HG03025 (cell line): Measurements from ENCODE around the gene FAM181B.
A peak's percentile ranks its signal among the peaks of the same experiment; 100 is the strongest.

ENCODE experiments used
- ATAC-seq: cut with Tn5 transposase; IDR thresholded peaks from one replicate; pipeline ENCODE4 v1.9.1; 2021; ENCODE audit warnings: mild to moderate bottlenecking, moderate library complexity; ENCODE audit not compliant: unreplicated experiment, low FRiP score

FAM181B gene, protein sequence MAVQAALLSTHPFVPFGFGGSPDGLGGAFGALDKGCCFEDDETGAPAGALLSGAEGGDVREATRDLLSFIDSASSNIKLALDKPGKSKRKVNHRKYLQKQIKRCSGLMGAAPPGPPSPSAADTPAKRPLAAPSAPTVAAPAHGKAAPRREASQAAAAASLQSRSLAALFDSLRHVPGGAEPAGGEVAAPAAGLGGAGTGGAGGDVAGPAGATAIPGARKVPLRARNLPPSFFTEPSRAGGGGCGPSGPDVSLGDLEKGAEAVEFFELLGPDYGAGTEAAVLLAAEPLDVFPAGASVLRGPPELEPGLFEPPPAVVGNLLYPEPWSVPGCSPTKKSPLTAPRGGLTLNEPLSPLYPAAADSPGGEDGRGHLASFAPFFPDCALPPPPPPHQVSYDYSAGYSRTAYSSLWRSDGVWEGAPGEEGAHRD

DNA sequence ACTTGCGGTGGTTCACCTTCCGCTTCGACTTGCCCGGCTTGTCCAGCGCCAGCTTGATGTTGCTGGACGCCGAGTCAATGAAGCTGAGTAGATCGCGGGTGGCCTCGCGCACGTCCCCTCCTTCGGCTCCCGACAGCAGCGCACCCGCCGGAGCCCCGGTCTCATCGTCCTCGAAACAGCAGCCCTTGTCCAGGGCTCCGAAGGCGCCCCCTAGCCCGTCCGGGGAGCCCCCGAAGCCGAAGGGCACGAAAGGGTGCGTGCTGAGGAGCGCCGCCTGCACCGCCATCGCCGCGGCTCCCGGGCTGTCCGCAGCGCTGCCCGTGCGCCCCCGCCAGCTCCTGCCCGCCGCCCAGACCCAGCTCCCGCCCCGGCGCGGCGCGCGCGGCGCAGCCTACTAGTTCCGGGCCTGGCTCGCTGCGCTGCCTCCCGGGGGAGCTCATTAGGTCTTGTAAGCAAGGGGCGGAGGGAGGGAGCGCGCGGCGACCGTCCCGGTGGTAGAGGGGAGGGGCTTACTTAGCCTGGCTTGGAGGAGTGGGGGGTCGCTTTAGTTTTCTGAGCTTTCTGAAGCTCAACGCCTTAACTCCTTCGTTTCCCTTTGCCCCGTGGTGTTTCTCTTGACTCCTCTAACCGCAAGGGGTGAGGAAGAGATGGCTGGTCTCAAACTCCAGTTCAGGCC lies at the start of gene FAM181B:
TSS of gene FAM181B (minus strand) at position 421 of the 676 bp plus-strand sequence. CDS start at position 286, 135 bp downstream.
- ATAC-seq = no peak

DNA sequence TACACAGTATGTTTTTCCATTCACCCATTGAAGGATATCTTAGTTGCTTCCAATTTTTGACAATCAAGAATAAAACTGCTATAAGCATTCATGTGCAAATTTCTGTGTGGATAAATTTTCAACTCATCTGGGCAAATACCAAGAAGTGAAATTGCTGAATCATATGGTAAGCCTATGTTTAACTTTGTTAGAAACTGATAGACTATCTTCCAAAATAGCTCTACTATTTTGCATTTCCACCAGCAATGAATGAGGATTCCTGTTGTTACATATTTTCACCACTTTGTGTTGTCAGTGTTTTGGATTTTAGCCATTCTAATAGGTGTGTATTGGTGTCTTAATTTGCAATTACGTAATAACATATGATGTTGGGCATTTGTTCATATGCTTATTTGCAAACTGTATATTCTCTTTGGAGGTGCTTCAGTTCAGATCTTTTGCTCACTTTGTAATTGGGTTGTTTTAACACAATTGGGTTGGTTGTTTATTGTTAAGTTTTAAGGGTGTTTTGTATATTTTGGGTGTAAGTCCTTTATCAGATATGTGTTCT lies 49.2 kb upstream of the FAM181B start:
- no peak for ATAC-seq

DNA sequence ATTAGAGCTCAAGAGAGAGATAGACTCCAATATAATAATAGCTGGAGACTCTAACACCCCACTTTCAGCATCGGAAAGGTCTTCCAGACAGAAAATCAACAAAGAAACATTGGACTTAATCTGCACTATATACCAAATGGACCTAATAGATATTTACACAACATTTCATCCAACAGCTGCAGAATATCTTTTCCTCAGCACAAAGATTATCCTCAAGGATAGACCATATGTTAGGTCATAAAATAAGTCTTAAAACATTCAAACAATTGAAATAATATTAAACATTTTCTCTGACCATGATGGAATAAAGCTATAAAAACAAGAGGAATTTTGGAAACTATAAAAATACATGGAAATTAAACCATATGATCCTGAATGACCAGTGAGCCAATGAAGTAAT lies 45.1 kb upstream of the FAM181B start:
- no peak for ATAC-seq

DNA sequence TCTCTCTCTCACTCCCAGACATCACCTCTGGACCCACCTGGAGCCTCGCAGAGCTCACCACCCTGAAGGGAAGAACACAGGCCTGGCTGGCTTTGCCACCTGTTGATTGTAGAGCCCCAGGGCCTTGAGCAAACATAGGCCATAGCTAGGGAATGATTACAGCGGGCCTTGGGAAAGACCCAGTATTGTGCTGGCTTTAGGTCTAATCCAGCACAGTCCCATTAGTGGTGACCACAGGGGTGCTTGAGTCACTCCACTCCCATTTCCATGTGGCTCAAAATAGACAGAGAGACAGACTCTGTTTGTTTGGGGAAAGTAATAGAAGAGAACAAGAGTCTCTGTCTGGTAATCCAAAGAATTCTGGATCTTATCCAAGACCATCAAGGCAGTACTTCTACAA lies 42.7 kb upstream of the FAM181B start:
- ATAC-seq = no peak

DNA sequence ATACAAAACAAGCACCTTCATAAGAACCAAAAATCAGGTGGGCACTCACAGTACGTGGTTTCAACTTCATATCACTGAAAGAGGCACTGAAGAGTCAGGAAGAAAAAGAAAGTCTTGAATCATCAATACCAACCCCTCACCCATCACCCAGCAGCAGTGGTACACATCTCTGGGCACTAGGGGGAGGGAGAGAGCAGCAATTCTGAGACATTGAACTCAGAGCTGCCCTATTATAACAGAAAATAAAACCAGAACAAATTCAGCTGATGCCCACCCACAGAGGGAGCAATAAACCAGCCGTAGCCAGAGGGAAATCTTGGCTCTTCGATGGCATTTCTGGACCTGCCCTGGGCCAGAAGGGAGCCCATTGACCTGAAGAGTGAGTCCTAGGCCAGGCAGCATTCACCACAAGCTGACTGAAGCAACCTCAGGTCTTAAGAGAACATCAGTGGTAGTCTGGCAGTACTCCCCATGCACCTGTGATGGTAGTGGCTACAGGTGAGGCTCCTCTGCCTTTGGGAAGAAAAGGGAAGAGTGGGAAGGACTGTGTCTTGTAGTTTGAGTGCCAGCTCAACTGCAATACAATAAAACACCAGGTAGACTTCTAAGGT lies 42.2 kb upstream of the FAM181B start:
- ATAC-seq = peak; percentile 97

DNA sequence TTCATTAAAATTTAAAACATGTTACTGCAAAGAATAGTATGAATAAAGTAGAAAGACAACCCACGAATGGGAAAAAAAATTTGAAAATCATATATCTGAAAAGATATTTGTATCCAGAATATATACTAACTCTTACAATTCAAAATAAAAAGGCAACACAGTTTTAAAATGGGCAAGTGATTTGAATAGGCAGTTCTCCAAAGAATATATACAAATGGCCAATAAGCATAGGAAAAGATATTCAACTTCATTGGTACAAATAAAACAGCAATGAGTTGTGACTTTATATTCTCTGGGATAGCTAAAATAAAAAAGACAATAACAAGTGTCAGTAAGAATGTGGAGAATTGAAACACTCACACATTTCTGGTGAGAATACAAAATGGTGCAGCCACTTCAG lies 41.6 kb upstream of the FAM181B start:
- ATAC-seq = no peak

DNA sequence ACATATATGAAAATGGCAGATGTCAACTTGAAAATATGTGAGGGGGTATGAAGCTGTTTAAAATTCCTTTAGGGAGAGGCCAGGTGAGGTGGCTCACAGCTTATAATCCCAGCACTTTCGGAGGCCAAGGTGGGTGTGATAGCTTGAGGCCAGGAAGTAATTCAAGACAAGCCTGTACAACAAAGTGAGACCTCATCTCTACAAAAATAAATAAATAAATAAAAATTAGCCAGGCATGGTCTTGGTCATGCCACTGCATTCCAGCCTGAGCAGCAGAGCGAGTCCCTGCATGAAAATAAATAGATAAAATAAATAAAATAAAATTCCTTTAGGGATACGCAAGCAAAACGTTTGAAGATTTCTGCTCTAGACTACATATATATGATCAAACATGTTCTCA lies 38.1 kb upstream of the FAM181B start:
- ATAC-seq = no peak

DNA sequence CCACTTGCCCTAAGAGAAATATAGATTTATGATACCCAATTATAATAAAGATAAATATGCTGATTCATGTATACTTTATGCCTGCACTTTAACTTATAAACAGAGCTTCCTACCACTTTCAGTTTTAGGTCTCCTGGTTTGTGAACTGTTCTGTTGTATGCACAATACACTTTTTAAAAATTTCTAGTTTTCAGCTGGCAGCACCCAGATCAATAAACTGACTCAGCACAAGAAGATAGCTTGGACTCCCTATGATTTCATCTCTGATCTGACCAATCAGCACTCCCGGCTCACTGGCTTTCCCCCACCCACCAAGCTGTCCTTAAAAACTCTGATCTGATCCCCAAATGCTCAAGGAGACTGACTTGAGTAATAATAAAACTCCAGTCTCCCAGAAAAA lies 33.5 kb upstream of the FAM181B start:
- no peak for ATAC-seq

DNA sequence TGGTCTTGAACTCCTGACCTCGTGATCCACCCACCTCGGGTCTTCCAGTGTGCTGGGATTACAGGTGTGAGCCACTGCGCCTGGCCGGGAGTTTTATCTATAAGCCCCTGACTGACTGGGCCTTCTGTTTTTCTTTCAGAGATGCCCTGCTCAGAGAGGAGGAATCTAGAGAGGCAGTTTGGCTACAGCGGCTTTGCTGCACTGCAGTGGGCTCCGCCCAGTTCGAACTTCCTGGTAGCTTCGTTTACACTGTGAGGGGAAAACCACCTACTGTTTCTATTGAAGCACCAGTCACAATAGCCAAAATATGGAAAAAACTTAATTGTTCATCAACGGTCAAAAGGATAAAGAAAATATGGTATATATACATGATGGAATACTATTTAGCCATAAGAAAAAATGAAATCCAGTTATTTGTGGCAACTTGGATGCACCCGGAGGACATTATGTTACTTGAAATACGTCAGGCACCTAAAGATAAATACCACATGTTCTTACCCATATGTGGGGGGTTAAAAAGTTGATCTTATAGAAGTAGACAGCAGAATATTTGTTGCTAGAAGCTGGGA lies 31.9 kb upstream of the FAM181B start:
- ATAC-seq = no peak

DNA sequence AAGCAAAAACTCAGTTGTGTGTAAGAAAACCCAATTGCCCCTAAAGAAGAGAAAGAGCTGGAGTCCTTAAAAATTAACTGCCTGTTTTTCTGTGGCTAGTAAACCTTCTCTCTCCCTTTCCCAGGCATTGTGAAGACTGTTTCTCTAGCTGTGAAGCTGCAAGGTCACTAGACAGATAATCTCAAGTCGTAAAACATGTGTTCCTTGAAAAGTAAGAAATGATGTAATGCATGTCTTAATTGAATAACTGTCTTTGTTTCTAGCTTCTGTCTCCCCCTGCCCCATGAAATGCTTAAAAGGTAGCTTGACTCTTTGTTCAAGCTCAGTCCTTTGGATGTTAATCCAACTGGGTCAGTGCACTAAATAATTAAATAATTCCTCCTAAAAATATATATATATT lies 29.5 kb upstream of the FAM181B start:
- ATAC-seq = no peak

DNA sequence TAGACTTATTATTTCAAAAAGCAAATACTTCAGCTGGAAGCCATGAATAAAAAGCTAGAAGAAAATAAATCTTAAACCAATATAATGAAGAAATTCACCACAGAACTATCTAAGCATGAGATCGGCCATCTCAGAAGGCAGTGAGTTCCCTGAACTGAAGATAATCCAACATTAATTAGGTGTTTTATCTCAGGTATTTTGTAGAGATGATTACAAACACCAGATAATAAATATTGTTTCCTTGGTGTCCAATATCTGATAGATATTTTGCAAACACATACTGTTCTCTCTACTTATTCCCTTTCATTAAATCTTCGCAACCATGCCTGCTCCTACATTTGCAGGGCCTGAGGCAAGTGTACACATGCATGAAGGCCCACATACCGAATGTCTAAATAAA lies 26.0 kb upstream of the FAM181B start:
- no peak for ATAC-seq

DNA sequence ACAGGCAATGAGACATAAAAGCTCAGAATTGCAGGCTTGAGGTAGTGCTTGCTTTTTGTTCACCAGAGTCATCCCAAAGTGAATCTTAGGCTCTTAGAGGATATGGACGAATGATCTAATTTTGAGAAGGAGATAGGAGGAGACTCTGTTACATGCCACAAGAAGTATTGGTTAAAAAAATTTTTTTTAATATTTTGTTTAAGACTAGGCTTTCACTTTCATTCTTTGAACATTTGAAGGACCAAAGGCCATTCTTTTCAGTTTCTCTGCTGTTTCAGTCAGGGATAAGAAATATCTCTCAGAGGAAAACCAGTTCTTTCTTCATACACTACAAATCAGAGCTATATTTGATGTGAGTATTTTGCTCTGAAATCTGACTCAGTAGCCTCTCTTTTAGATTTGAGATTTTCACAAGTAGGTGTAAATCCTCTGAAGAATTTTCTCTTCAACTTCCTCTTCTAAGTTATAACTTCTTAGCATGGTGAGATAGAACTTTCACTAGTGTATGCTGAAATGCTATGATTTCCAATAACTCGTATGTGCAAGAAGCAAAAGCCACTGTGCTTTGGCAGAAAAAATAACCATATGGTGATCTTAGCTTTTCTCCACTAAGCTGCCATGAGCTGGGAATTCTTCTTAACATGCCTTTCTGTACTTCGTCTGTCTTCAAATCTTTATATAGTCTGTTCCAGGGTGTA lies 24.1 kb upstream of the FAM181B start:
- ATAC-seq = no peak

DNA sequence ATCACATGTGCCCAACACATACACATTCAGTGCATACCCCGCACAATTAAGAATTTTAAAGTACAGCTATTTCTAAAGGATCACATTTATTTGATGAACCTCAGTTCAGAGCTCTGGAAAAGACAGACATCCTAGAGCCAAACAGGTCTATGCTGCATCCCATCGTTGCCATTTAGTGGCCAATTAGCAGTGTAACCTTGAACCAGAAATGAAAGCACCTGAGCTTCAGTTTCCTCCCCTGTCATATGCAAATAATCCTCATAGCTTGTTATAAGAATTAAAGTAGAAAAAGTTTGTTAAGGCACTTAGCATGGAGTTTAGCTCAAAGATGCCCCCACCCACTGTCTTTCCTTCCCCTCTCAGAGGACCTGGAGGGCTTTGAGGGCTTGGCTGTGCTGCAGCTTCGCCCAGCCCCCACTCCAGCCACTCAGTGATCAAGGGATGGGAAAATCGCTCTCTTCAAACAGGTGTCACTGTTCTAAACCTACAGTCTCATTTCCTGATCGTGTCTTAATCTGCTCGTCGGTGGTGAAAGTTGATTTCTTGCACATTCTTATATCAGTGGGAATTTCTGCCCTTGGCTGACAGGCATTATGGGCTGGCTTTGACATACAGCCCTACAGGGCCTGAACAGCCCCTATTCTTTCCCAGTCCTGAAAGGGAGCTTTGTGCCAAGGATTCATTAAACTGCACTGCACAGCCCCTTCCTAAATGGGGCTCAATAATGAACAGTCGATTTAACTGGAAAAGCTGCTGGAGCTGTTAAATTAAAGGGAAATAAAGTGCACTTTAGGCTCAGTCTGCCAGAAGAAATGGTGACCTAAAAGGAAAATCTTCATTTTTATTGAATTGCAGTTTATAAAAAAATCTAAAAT lies 23.3 kb upstream of the FAM181B start:
- ATAC-seq = no peak

DNA sequence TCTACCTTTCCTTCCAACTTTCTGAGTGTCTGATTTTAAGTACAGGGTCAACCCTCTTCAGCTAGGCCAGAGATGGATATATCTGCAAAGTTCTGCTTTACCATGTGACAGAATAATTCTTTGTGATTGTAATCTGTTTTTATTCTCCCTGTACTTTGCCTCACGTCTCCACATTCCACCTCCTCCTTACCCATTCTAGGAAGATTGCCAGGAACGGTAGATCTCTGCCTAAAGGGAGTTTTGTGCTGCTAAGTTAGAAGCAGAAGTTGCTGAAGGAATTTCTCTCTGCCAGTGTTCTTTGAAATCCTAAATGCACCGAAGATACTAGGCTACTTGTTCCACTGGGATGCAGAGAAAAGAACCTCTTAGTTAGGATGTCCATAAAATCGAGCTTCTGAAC lies 20.7 kb upstream of the FAM181B start:
- no peak for ATAC-seq

DNA sequence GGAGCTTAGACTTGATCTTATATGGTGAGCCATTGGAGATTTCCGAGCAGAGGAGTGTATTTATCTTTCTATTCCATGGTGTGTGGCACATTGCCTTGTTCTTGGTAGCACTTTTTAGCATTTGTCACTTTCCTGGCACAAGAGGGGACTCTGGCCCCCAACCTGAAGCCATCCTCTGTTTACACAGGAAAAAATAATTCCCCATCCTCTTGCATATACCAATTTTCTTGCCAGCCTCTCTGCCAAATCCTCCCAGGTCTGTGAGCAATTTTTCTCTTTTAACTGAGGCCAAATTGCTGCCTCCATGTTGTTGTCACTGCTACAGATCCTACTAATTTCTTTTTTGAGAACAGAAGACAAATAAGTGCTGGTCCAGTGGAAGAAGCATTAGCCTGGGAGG lies 20.3 kb upstream of the FAM181B start:
- no peak for ATAC-seq

DNA sequence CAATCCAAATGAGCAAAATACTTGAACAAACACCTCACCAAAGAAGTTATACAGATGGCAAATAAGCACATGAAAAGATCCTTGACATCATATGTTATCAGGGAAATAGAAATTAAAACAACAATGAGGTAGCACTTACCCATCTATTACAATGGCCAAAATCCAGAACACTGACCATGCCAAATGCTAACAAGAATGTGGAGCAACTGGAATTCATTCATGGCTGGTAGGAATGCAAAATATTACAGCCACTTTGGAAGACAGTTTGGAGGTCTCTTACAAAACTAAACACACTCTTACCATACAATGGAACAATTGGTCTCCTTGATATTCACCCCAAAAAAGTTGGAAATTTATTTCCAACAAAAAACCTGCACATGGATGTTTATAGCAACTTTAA lies 19.1 kb upstream of the FAM181B start:
- ATAC-seq = no peak

DNA sequence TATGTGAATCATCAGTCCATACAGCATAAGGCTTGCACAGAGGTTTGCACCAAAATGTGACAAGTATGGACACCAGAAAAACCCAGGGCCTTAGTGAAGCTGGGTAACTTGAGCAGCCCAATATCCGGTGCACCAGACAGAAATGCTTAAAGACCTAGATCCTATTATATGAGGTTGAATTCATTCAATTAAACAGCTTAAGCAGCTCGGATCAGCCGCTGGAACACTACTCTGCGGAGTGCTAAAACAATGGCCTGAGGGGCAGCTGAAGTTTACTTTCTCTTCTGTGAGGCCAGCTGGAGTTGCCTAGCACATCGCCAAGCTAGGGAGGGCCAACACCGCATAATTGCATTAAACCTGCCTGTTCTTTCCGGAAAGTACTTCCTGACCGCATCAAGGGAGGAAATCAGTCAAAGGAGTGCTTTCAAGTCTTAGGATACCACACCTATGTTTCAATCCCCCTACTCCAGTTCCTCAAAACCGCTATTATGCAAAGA lies 17.0 kb upstream of the FAM181B start:
- peak; percentile 52 for ATAC-seq

DNA sequence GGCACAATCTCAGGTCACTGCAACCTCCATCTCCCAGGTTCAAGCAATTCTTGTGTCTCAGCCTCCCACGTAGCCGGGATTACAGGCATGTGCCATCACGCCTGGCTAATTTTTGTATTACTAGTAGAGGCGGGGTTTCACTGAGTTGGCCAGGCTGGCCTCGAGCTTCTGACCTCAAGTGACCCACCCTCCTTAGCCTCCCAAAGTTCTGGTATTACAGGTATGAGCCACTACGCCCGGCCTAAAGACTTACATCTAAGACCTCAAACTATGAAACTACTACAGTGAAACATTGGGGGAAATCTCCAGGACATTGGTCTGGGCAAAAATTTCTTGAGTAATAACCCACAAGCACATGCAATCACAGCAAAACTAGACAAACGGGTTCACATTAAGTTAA lies 13.8 kb upstream of the FAM181B start:
- no peak for ATAC-seq

DNA sequence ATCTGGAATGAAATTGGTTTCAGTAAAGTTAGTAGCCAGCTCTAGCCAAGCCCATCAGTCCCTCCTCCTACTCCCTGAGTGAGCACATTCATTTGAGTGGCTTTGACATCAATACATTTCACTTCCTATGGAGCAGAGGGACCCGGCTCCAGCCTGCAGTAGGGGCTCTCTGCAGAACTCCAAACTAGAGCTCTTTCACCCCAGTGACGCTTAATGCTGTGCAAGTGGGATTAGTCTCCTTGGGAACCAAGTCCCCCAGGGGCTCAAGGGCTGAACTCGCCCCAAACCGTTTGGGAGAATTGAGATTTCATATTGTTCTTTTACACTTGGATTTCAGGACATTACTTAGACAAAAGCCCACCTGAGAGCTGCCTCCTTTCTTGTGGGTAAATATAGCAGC lies 4.4 kb upstream of the FAM181B start:
- ATAC-seq = no peak
